Hepatocyte (in vitro differentiated cells): Measurements from ENCODE around the gene CENPU.

Source experiments
- EZH2phosphoT487 ChIP-seq: fragments of 200-600 bp; sonication (generic); IDR thresholded peaks from one replicate; pipeline ENCODE4 v1.6.1; 2018; ENCODE audit warnings: antibody characterized with exemption, mild to moderate bottlenecking, low read depth, moderate library complexity; ENCODE audit not compliant: unreplicated experiment, severe bottlenecking
- TF ChIP-seq, protein P1 (sequence below): fragments of 200-600 bp; sonication (generic); IDR thresholded peaks from 2 replicates; pipeline ENCODE4 v1.5.1; 2016; ENCODE audit warnings: antibody characterized with exemption, mild to moderate bottlenecking; ENCODE audit not compliant: poor library complexity

DNA sequence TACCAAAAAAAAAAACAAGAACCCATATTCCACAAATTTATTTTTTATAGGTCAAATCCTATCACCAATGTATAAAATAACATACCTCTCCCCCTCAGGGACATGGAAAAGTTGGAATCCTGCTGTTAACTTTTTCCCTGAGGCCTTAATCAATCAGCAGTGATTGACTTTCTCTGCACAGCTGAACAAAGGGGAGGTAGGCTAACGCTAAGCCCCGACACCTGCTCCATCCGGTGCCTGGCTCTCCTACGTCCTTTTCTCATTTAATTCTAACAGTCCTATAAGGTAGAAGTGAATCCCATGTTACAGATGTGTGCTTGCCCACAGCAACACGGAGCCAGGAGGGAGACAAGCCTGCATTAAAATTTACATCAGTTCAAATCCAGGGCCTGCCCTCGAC, 2.8 kb downstream of the CENPU start:
- TF ChIP-seq, protein P1, sequence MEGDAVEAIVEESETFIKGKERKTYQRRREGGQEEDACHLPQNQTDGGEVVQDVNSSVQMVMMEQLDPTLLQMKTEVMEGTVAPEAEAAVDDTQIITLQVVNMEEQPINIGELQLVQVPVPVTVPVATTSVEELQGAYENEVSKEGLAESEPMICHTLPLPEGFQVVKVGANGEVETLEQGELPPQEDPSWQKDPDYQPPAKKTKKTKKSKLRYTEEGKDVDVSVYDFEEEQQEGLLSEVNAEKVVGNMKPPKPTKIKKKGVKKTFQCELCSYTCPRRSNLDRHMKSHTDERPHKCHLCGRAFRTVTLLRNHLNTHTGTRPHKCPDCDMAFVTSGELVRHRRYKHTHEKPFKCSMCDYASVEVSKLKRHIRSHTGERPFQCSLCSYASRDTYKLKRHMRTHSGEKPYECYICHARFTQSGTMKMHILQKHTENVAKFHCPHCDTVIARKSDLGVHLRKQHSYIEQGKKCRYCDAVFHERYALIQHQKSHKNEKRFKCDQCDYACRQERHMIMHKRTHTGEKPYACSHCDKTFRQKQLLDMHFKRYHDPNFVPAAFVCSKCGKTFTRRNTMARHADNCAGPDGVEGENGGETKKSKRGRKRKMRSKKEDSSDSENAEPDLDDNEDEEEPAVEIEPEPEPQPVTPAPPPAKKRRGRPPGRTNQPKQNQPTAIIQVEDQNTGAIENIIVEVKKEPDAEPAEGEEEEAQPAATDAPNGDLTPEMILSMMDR, result no peak
- TF ChIP-seq EZH2phosphoT487, result no peak
